ENCODE data around the gene PTPRM. TPM values are rescaled to one million over a fixed set of nuclear protein-coding genes. Genes with fewer than 3 reads are reported as not detected.

The PTPRM gene
- total RNA-seq, 1 donor from 2014 or later, result 71.3 TPM

GRCh38 chr18:7840411-7840810, 273.3 kb downstream of the PTPRM start:
- Mint-ChIP-seq H3K36me3 (peaks cover 35% of the 10 kb centered on the region), H3K27me3 (ENCODE audit: low read depth) (no peaks in the 10 kb centered on the region), H3K4me1 (no peaks in the 10 kb centered on the region), H3K9me3 (peaks cover 45% of the 10 kb centered on the region), H3K4me3 (no peak overlapping the region), H3K27ac (no peak overlapping the region)
- no peak for DNase-seq (ENCODE audit: low spot score in 2 of 2, unreplicated experiment in 2 of 2)
- no peak for TF ChIP-seq CTCF (IDR thresholded peaks at IDR 0.05; ENCODE audit: unreplicated experiment)

GRCh38 chr18:7844017-7844416, 276.9 kb downstream of the PTPRM start:
- TF ChIP-seq CTCF (IDR thresholded peaks at IDR 0.05; ENCODE audit: unreplicated experiment), result no peak
- Mint-ChIP-seq H3K36me3 (peaks cover 20% of the 10 kb centered on the region), H3K27ac (no peak overlapping the region), H3K4me3 (no peak overlapping the region), H3K27me3 (ENCODE audit: low read depth) (no peaks in the 10 kb centered on the region), H3K4me1 (peaks cover 2% of the 10 kb centered on the region), H3K9me3 (peaks cover 21% of the 10 kb centered on the region)
- DNase-seq (ENCODE audit: low spot score in 2 of 2, unreplicated experiment in 2 of 2), result no peak

- Mint-ChIP-seq H3K36me3 (peaks cover 20% of the 10 kb centered on the region), H3K27ac (no peak overlapping the region), H3K4me1 (peaks cover 4% of the 10 kb centered on the region), H3K27me3 (ENCODE audit: low read depth) (no peaks in the 10 kb centered on the region), H3K4me3 (no peak overlapping the region), H3K9me3 (peaks cover 21% of the 10 kb centered on the region)
- no peak for DNase-seq (ENCODE audit: low spot score in 2 of 2, unreplicated experiment in 2 of 2)
- TF ChIP-seq CTCF (IDR thresholded peaks at IDR 0.05; ENCODE audit: unreplicated experiment), result no peak
These were observed 277.3 kb downstream of the PTPRM start for GRCh38 chr18:7844418-7844817.

GRCh38 chr18:7846335-7846734, 279.2 kb downstream of the PTPRM start:
- Mint-ChIP-seq H3K27ac (no peak overlapping the region), H3K9me3 (peaks cover 27% of the 10 kb centered on the region), H3K27me3 (ENCODE audit: low read depth) (no peaks in the 10 kb centered on the region), H3K4me3 (no peak overlapping the region), H3K4me1 (peaks cover 4% of the 10 kb centered on the region), H3K36me3 (peaks cover 26% of the 10 kb centered on the region)
- no peak for DNase-seq (ENCODE audit: low spot score in 2 of 2, unreplicated experiment in 2 of 2)
- no peak for TF ChIP-seq CTCF (IDR thresholded peaks at IDR 0.05; ENCODE audit: unreplicated experiment)

- no peak overlapping the region for H3K4me3 Mint-ChIP-seq
- TF ChIP-seq CTCF (IDR thresholded peaks at IDR 0.05; ENCODE audit: unreplicated experiment), result no peak
- H3K27ac Mint-ChIP-seq, result no peak overlapping the region
- H3K36me3 Mint-ChIP-seq, result peaks cover 31% of the 10 kb centered on the region
- peaks cover 36% of the 10 kb centered on the region for H3K9me3 Mint-ChIP-seq
- H3K4me1 Mint-ChIP-seq, result peaks cover 4% of the 10 kb centered on the region
- no peaks in the 10 kb centered on the region for H3K27me3 Mint-ChIP-seq (ENCODE audit: low read depth)
- no peak for DNase-seq (ENCODE audit: low spot score in 2 of 2, unreplicated experiment in 2 of 2)
These were observed 280.4 kb downstream of the PTPRM start for GRCh38 chr18:7847357-7848053.
